ENCODE results near the gene PRKCE.

DNA sequence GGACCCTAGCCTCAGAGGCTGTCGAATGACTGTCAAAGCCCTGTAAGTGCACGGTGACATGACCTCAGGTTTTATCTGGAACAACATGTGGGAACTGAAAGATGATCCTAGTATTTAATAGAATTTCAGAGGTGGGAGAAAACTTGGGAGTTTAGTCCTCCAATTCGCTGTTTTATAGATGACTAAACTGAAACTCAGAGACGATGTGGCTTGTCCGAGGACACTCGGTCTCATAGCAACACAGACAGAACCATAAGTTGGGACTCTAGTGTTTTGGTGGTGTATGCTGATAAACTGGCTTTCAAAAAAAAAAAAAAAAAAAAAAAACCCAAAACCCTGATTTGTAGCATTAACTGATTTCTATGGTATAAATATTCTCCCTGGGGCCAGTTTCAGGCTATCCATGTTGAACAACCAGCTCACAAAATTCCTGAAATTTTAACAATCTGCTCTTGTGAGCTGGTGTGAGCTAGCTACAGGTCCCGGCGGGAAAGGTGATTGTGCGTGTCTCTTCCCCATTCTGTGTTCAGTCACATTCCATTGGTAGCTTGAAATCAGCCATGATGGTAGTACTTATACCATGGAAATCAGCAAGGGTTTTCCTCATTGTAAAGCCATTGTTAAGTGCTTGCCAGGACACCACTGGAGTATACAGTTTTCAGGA is 450.2 kb downstream of the PRKCE start:
- TF ChIP-seq, protein P1, sequence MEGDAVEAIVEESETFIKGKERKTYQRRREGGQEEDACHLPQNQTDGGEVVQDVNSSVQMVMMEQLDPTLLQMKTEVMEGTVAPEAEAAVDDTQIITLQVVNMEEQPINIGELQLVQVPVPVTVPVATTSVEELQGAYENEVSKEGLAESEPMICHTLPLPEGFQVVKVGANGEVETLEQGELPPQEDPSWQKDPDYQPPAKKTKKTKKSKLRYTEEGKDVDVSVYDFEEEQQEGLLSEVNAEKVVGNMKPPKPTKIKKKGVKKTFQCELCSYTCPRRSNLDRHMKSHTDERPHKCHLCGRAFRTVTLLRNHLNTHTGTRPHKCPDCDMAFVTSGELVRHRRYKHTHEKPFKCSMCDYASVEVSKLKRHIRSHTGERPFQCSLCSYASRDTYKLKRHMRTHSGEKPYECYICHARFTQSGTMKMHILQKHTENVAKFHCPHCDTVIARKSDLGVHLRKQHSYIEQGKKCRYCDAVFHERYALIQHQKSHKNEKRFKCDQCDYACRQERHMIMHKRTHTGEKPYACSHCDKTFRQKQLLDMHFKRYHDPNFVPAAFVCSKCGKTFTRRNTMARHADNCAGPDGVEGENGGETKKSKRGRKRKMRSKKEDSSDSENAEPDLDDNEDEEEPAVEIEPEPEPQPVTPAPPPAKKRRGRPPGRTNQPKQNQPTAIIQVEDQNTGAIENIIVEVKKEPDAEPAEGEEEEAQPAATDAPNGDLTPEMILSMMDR (IDR thresholded peaks at IDR 0.05), result no peak
- TF ChIP-seq POLR2A (IDR thresholded peaks at IDR 0.05), result no peak
